Choroid plexus epithelial cell (primary cell): ENCODE data around the gene CIPC.

ENCODE experiments used
- DNase-seq: peaks from one replicate; pipeline ENCODE4 v3.0.0-alpha.2; 2010; ENCODE audit warnings: low read depth
- H3K4me3 ChIP-seq: 2 replicates; pipeline ENCODE4 v1.5.1; 2011; ENCODE audit warnings: low read depth, mild to moderate bottlenecking, control low read depth, low read length, moderate library complexity
- CTCF ChIP-seq: conservative IDR thresholded peaks from 2 replicates; pipeline ENCODE4 v1.5.1; 2011; ENCODE audit warnings: low read depth, mild to moderate bottlenecking, control low read depth, inconsistent platforms, low read length, moderate library complexity

Gene CIPC

GRCh38 chr14:77058117-77058516, 39.9 kb upstream of the CIPC start:
- no peak overlapping the region for H3K4me3 ChIP-seq
- no peak for DNase-seq
- TF ChIP-seq CTCF: no peak

GRCh38 chr14:77058785-77059184, 39.3 kb upstream of the CIPC start:
- no peak overlapping the region for H3K4me3 ChIP-seq
- no peak for TF ChIP-seq CTCF
- DNase-seq: no peak

GRCh38 chr14:77059276-77059915, 38.7 kb upstream of the CIPC start:
- TF ChIP-seq CTCF: peak; percentile 63
- H3K4me3 ChIP-seq: no peak overlapping the region
- peak; percentile 91 for DNase-seq

GRCh38 chr14:77061630-77062257, 36.3 kb upstream of the CIPC start:
- no peak for DNase-seq
- no peak overlapping the region for H3K4me3 ChIP-seq
- no peak for TF ChIP-seq CTCF

- DNase-seq: no peak
- TF ChIP-seq CTCF: no peak
These were observed 35.8 kb upstream of the CIPC start for GRCh38 chr14:77062261-77062660.

GRCh38 chr14:77063571-77064171, 34.4 kb upstream of the CIPC start:
- H3K4me3 ChIP-seq: no peak overlapping the region
- DNase-seq: peak; percentile 61
- no peak for TF ChIP-seq CTCF

More at GRCh38 chr14:77062261-77062660, 35.8 kb upstream of the CIPC start:
- no peak overlapping the region for H3K4me3 ChIP-seq
